22Rv1 (cell line): ENCODE measurements around the gene CDC123.
"Not testable (repeated sequence)": the region's sequence is repeated elsewhere in the genome, so short reads cannot be mapped to it uniquely, and the experiment has no call there.

Experiments used
- H3K27ac ChIP-seq: fragments of 450-650 bp; 2 replicates; pipeline ENCODE4 v1.5.1; 2017
- ZFX ChIP-seq: fragments of 450-650 bp; IDR thresholded peaks from 2 replicates; pipeline ENCODE4 v1.6.1; 2017; ENCODE audit warnings: antibody characterized with exemption, borderline replicate concordance
- TF ChIP-seq, protein P1 (sequence below): fragments of 450-650 bp; IDR thresholded peaks from 2 replicates; pipeline ENCODE4 v1.5.1; 2017; ENCODE audit warnings: mild to moderate bottlenecking

CDC123 gene

DNA sequence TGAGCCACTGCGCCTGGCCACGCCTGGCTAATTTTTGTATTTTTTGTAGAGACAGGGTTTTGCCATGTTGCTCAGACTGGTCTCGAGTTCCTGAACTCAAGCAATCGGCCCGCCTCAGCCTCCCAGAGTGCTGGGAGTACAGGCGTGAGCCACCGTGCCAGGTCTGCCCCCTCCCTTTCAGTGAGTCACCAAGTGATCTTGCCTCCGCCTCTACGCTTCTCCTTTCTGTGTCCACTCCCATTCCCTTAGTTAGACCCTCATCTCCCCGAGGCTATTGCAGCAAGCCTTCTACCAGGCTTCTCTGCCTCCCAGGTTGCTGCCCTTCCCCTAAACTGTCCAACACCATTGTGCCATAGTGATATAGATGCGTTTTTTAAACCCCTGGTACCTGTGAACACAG, 32.9 kb downstream of the CDC123 start:
- H3K27ac ChIP-seq, result no peak overlapping the region
- TF ChIP-seq ZFX, result no peak
- TF ChIP-seq, protein P1, sequence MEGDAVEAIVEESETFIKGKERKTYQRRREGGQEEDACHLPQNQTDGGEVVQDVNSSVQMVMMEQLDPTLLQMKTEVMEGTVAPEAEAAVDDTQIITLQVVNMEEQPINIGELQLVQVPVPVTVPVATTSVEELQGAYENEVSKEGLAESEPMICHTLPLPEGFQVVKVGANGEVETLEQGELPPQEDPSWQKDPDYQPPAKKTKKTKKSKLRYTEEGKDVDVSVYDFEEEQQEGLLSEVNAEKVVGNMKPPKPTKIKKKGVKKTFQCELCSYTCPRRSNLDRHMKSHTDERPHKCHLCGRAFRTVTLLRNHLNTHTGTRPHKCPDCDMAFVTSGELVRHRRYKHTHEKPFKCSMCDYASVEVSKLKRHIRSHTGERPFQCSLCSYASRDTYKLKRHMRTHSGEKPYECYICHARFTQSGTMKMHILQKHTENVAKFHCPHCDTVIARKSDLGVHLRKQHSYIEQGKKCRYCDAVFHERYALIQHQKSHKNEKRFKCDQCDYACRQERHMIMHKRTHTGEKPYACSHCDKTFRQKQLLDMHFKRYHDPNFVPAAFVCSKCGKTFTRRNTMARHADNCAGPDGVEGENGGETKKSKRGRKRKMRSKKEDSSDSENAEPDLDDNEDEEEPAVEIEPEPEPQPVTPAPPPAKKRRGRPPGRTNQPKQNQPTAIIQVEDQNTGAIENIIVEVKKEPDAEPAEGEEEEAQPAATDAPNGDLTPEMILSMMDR, result no peak

GRCh38 chr10:12234687-12235086, 38.7 kb downstream of the CDC123 start:
- not testable (repeated sequence) for H3K27ac ChIP-seq

GRCh38 chr10:12235116-12235694, 39.2 kb downstream of the CDC123 start:
- H3K27ac ChIP-seq, result no peak overlapping the region
- TF ChIP-seq ZFX, result no peak
- TF ChIP-seq, protein P1, result no peak

DNA sequence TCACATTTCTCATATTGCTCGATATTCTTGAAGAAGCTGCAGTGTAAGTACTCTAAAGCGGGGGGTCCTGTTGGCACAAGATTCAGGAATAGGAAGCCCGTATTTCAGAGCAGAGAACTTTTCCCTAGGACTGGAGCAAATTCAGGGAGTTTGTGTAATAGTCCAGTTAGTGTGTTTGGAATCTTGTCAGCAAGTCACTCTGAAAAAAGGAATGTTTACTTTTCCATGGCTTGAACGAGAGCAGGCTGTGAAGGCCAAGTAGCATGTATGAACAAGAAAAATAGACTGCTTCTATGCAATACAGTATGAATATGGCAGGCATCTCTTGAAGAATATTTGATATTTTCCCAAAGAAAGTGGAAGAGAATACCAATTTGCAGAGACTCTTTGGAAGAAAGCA, 39.8 kb downstream of the CDC123 start:
- H3K27ac ChIP-seq, result no peak overlapping the region
- TF ChIP-seq, protein P1, result no peak
- TF ChIP-seq ZFX, result no peak

DNA sequence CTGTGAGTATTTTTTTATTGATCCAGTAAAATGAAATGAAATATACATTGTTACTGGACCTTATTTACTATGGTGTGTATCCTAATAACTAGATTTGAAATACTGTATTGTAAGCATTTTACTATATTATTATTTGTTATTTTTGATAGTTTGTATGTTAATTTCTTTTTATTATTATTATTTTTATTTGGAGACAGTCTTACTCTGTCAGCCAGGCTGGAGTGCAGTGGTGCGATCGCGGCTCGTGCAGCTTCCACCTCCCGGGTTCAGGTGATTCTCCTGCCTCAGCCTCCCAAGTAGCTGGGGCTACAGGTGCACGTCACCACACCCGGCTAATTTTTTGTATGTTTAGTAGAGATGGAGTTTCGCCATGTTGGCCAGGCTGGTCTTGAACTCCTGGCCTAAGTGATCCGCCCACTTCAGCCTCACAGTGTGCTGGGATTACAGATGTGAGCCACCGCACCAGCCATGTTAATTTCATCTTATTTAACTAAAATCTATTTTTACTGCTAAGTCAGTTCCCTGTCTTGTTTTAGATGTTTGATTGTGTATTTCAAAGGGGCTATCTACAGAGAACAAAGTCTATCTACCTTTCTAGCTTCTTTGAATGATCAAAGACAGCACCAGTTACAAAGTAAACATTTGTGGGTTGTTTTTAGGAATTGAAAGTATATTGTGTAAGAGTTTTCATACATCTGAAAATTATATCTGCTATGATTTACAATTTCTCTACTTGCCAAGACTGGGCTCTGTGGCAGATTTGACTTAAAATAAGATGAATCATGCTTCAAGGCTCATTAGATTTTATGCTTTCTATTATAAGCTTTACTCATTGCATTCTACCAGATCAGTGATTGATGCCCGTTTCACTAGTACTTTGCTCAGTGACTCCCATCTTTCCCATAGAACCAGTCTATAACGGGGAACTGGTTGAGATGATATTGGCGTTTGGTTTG, 41.6 kb downstream of the CDC123 start:
- H3K27ac ChIP-seq, result no peak overlapping the region
- TF ChIP-seq, protein P1, result no peak

- TF ChIP-seq, protein P1, result no peak
- no peak for TF ChIP-seq ZFX
- no peak overlapping the region for H3K27ac ChIP-seq
These were observed 42.8 kb downstream of the CDC123 start for GRCh38 chr10:12238821-12239220.

DNA sequence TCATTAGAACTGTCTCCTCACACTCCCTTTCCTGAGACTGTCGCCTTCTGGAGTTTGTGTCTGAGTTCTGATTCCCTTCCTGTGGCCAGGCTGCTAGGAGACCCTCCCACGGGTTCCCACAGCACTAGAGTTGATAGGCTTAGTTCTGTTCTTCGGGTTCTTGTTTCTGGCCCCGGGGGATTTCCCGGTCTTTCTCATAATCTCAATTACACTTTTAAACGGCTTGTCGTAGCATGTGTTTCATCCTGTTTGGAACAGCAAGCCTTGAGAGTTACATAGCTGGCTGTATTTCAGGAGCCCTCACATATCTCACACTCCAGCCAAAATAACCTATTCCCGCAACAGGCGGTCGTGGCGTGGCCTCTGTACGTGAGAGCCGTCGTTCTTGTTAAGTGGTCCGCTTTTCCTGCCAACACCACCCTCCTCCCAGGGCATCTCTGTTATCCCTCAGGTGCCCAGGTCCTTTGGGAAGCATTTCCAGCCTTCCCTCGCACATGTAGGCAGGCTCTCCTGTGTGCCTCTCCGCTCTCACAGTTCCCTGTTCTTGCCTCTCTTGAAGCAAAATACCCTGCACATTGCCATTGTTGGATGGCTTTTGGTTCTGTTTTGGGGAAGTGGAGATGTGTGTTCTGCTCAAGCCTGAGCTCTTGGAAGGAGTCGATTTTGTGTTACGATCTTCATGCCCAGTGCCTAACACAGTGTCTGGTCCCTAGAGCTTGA, 46.0 kb downstream of the CDC123 start:
- no peak overlapping the region for H3K27ac ChIP-seq
- TF ChIP-seq, protein P1, result no peak
- TF ChIP-seq ZFX, result no peak
